PC-9 (cell line): ENCODE measurements around the gene AKAP4.

Experiments used
- CTCF ChIP-seq: fragments of 200-600 bp; sonication (generic); conservative IDR thresholded peaks from 2 replicates; pipeline ENCODE4 v1.6.1; 2017; ENCODE audit warnings: mixed run types, antibody characterized with exemption, mild to moderate bottlenecking, moderate library complexity
- EZH2 ChIP-seq: fragments of 200-600 bp; sonication (generic); IDR thresholded peaks from 2 replicates; pipeline ENCODE4 v1.8.0; 2017; ENCODE audit warnings: antibody characterized with exemption, low read depth

GRCh38 chrX:50165727-50166126, 35.1 kb downstream of the AKAP4 start:
- TF ChIP-seq CTCF (no peak), EZH2 (no peak)
